Aorta (tissue), 5 donors: ENCODE data around the gene TRIM15. TPM values are rescaled to one million over a fixed set of nuclear protein-coding genes. Genes with fewer than 3 reads are reported as not detected.

ENCODE experiments used
- ATAC-seq: fragments of 200-7000 bp; cut with Tn5 transposase; one replicate; pipeline ENCODE4 v1.9.1; 2022; ENCODE audit warnings: moderate library complexity; ENCODE audit not compliant: low FRiP score
- DNase-seq, 2 donors: peaks; one replicate each; pipeline ENCODE4 v3.0.0-alpha.2; 2020
- H3K27ac ChIP-seq, 2 donors: one replicate each; pipeline ENCODE4 v1.5.1; 2013; ENCODE audit warnings: low read length in 2 of 2, mild to moderate bottlenecking in 2 of 2, moderate library complexity in 2 of 2, control low read depth in 1 of 2, inconsistent platforms in 1 of 2, low read depth in 1 of 2
- H3K27me3 ChIP-seq, 2 donors: one replicate each; pipeline ENCODE4 v1.6.1; 2013; ENCODE audit warnings: control low read depth in 1 of 2, low read length in 1 of 2, mild to moderate bottlenecking in 1 of 2, moderate library complexity in 1 of 2; ENCODE audit not compliant: insufficient read depth in 2 of 2, control insufficient read depth in 1 of 2
- H3K36me3 ChIP-seq, 2 donors: one replicate each; pipeline ENCODE4 v1.6.1; 2013; ENCODE audit warnings: control low read depth in 1 of 2, low read length in 1 of 2, mild to moderate bottlenecking in 1 of 2; ENCODE audit not compliant: insufficient read depth in 2 of 2, control insufficient read depth in 1 of 2
- H3K4me1 ChIP-seq, 2 donors: one replicate each; pipeline ENCODE4 v1.6.1; 2013; ENCODE audit warnings: low read length in 2 of 2, control low read depth in 1 of 2, mild to moderate bottlenecking in 1 of 2, moderate library complexity in 1 of 2; ENCODE audit not compliant: insufficient read depth in 2 of 2, control insufficient read depth in 1 of 2
- H3K4me3 ChIP-seq, 2 donors: one replicate each; pipeline ENCODE4 v1.5.1; 2013; ENCODE audit warnings: low read length in 2 of 2, control low read depth in 1 of 2, mild to moderate bottlenecking in 1 of 2
- H3K9me3 ChIP-seq: one replicate; pipeline ENCODE4 v1.6.1; 2013; ENCODE audit warnings: mild to moderate bottlenecking, low read length; ENCODE audit not compliant: control insufficient read depth
- WGBS, 2 donors: extraction: QIAGEN DNeasy Blood & Tissue Kit; methylation state at CpG; one replicate each; pipeline ENCODE4 v1.1.7; 2013; 5-methylcytosine and 5-hydroxymethylcytosine counted together
- intact Hi-C, 2 donors: fragments of 100-400 bp; cut with DNase I; formaldehyde crosslinking; loops; one replicate each; pipeline versions ENCODE4 v1.14.2 to v1.15.0; 2022
- polyA plus RNA-seq, 2 donors: library from polyadenylated mRNA; stranded (reverse); fragments of 200-250 nt; gene quantifications; one replicate each; pipeline ENCODE4 v1.2.3, GENCODE V29; 2013
- total RNA-seq, 2 donors: library from RNA; stranded (reverse); fragmentation: NEBNext Ultra II Directional; extraction: Animal tissue kit (Norgen Biotek cat#: 25700); gene quantifications; one replicate each; pipeline ENCODE4 v1.2.1, GENCODE V29; 2021
- donor health status: healthy with polysubstance abuse.
- donor health status: Bipolar disorder and iron deficiency.
- donor health status: DM: no; HTN: no; CAD: no.
- donor health status: DM: no; HTN: no; CAD: no.
- donor health status: DM: yes; HTN: yes; CAD: no.

Gene TRIM15
- total and polyA plus RNA-seq, 4 donors: 1.6 to 7.0 TPM; not detected in 2

DNA sequence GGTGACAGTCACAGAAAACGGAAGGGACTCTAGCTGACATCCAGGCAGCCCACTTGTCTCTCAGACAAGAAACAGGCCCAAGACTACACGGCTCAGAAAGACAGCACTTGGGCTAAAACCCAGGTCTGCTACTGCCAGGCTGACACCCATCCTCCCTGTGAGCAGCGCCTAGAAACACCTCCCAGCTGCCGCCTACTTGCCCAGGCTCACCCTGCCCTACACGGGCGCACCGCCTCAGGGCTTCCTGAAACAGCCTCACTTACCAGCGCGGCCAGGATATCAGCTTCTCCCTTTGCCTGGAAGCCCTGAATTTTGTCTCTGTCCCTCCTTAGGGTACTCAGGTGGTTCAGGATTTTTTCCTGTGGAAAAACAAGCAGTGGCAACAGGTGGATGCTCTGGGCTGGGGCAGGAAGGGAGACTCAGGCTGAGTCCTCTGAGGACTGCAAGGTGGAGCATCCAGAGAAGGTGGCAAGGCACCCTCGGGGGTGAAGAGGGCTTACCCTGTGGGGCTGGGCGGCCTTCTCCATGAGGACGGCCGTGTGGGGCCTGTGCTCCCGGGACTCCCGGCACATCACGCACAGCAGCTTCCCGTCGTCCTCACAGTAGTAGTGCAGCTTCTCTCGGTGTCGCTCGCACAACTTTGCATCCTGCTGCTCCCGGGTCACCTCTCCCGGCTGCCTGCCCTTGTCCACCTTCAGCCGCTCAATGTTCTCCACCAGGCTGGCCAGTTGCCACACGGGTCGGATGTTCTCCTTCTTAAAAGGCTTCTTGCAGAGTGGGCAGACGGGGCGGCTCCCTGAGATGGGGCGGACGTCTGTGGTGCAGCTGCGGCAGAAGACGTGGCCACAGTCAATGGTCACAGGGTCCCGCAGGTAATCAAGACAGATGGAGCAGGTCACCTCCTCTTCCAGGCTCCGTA lies 35.1 kb downstream of the TRIM15 start:
- H3K4me1 ChIP-seq: no peaks in the 10 kb centered on the region
- WGBS, 2 donors: 92 to 93% methylated on average over 34 of the region's 34 CpGs
- no peaks in the 10 kb centered on the region for H3K9me3 ChIP-seq
- H3K4me3 ChIP-seq: no peak overlapping the region
- H3K36me3 ChIP-seq: peaks cover 0 to 18% of the 10 kb centered on the region in 2 donors
- intact Hi-C loops: no loop called here
- no peak overlapping the region for H3K27ac ChIP-seq
- H3K27me3 ChIP-seq: no peaks in the 10 kb centered on the region
- ATAC-seq (no peak), DNase-seq (no peak)

DNA sequence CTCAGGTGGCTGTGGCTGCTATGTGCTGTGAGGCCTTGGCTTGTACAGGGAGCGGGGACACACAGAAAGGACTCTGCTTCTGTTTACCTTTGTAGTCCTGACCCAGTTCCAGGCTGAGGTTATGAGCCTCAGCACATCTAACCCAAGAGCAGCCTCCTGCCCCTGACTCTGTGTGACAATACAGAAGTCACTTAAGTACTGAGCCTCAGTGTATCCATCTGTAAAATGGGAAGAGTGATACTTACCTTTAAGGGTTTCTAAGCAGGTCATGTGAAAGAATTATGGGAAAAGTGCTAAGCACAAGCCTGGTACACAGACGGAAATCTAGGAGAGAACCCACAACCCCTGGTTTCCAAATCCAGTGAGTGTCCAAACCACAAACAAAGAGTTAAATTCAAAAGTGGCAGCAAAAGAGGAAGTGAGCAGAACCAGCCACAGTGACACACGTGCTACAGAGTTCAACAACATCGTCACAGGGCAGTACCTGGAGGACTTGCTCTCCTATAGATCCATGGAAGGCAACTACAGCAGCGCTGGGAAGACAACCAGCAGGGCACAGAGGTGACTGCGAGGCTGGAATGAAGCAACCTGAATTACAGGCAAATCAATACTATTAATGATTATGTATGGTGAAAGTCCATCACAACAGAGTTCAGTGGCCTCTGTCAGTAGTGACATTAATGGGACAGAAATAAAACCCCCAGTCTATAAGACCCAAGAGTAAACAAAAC lies 37.4 kb downstream of the TRIM15 start:
- ATAC-seq: no peak
- intact Hi-C loops: no loop called here
- no peak for DNase-seq
- Histone ChIP-seq H3K4me1 (no peaks in the 10 kb centered on the region), H3K27me3 (no peaks in the 10 kb centered on the region), H3K9me3 (no peaks in the 10 kb centered on the region), H3K4me3 (no peak overlapping the region), H3K27ac (no peak overlapping the region), H3K36me3 (peaks cover 0 to 16% of the 10 kb centered on the region in 2 donors)
- 77 to 78% methylated on average over 6 of the region's 6 CpGs for WGBS, 2 donors

DNA sequence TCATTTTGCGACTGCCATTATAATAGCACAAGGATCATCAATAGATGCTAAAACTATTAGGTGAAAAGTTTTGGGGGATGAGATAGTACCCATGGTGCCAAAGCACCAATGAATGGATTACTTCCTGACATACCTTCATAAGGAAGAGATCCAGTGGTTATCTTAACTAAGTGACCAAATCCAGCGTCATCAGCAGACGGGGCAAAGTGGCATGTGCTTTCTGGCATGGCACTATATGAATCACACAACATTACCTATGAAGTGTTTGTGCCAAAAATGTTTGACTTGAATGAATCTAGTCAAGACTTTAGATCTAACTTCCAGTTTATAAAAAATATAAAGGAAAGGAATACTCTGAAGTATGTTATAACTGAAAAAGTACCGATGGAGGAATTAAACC lies 39.0 kb downstream of the TRIM15 start:
- H3K36me3 ChIP-seq: peaks cover 0 to 13% of the 10 kb centered on the region in 2 donors
- ATAC-seq (no peak), DNase-seq (no peak)
- WGBS, 2 donors: 81 to 87% methylated on average over 4 of the region's 4 CpGs
- intact Hi-C loops: no loop called here
- H3K4me3 ChIP-seq: no peak overlapping the region
- no peaks in the 10 kb centered on the region for H3K27me3 ChIP-seq
- H3K27ac ChIP-seq: no peak overlapping the region
- H3K4me1 ChIP-seq: no peaks in the 10 kb centered on the region
- no peaks in the 10 kb centered on the region for H3K9me3 ChIP-seq

DNA sequence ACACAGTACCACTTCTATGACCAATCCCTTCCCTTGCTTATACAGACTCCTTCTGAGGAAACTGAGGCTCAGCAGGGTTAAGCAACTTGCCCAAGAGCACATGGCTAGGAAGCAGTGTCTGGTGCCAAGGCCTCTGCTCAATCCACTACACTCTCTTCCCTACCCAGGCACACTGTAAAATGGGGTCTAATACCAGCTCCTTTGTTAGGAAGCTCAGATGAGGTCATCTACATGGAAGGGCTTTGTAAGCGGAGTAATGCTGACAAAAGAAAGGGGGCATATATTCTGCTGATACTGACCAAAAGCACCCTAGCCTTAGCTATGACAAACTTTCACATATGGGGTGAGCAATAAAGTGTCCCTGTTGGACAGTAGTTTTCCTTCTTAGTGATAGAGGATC lies 40.8 kb downstream of the TRIM15 start:
- ATAC-seq (no peak), DNase-seq (no peak)
- H3K4me1 ChIP-seq: no peaks in the 10 kb centered on the region
- no peaks in the 10 kb centered on the region for H3K27me3 ChIP-seq
- peaks cover 0 to 4% of the 10 kb centered on the region in 2 donors for H3K36me3 ChIP-seq
- H3K27ac ChIP-seq: no peak overlapping the region
- H3K9me3 ChIP-seq: no peaks in the 10 kb centered on the region
- no peak overlapping the region for H3K4me3 ChIP-seq
- intact Hi-C loops: no loop called here
- WGBS, 2 donors: 94 to 97% methylated on average over 1 of the region's 1 CpG

DNA sequence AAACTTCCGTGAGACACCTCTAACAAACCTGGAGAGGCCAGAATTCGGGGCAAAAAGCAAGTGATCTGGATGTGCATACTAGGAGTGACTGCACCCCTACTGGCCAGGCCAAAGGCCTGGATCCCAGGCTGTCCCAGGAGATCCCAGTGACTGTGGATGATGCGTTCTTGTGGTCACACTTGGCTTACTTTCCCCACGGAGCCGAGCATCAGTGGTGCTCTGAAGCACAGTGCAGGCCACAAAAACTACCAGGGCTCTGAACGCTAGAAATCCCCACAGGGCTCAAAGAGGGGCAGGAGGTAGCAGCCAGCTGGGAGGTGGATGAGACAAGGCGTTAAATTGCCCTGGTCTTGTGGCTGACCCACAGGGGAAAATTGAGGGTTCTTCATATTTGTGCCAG lies 42.8 kb downstream of the TRIM15 start:
- no peak for ATAC-seq
- no peak overlapping the region for H3K4me3 ChIP-seq
- no peaks in the 10 kb centered on the region for H3K9me3 ChIP-seq
- DNase-seq: no peak
- H3K36me3 ChIP-seq: no peaks in the 10 kb centered on the region
- no peaks in the 10 kb centered on the region for H3K27me3 ChIP-seq
- H3K4me1 ChIP-seq: peaks cover 0 to 3% of the 10 kb centered on the region in 2 donors
- H3K27ac ChIP-seq: no peak overlapping the region
- WGBS, 2 donors: 70 to 82% methylated on average over 7 of the region's 7 CpGs
- intact Hi-C loops: no loop called here

DNA sequence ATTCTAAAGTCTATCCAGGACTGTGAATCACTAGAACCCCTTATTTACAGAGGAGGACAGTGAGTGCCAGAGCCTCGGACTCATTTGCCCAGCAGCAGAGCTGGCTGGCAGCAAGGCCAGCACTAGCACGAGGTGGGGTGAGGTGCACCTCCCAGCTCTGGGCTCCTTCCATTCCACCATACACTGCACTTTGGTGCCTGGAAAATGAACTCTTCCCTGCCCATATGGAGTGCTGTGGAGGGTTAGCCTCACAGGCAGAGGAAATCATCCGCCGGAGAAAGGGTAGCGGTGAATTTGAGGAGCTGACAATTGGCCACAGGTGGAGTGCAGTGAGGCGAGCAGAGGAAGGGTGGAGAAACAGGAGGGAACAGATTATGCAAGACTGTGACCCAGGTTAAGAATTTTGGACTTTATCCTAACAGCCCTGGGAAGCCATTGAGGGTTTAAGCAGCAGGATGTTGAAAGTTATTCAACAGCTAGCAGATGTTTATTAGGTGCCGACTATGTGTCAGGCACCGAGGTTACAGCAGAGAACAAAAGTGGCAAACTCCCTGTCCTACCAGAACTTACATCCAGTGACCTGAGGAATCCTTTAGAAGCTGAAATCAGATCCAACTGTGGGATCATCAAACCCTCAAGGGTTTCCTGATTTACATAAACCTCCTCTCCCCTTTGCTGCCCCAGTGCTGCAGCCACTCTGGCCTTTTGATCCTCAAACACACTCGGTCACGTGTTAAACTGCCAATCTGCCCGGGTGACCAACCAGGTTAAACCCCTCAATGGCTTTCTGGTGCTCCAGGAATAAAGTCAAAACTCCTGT lies 43.7 kb downstream of the TRIM15 start:
- no peak overlapping the region for H3K27ac ChIP-seq
- DNase-seq (no peak), ATAC-seq (no peak)
- 55 to 59% methylated on average over 11 of the region's 11 CpGs for WGBS, 2 donors
- no peaks in the 10 kb centered on the region for H3K27me3 ChIP-seq
- H3K4me3 ChIP-seq: no peak overlapping the region
- H3K9me3 ChIP-seq: no peaks in the 10 kb centered on the region
- intact Hi-C loops: no loop called here
- H3K36me3 ChIP-seq: no peaks in the 10 kb centered on the region
- H3K4me1 ChIP-seq: peaks cover 0 to 6% of the 10 kb centered on the region in 2 donors

DNA sequence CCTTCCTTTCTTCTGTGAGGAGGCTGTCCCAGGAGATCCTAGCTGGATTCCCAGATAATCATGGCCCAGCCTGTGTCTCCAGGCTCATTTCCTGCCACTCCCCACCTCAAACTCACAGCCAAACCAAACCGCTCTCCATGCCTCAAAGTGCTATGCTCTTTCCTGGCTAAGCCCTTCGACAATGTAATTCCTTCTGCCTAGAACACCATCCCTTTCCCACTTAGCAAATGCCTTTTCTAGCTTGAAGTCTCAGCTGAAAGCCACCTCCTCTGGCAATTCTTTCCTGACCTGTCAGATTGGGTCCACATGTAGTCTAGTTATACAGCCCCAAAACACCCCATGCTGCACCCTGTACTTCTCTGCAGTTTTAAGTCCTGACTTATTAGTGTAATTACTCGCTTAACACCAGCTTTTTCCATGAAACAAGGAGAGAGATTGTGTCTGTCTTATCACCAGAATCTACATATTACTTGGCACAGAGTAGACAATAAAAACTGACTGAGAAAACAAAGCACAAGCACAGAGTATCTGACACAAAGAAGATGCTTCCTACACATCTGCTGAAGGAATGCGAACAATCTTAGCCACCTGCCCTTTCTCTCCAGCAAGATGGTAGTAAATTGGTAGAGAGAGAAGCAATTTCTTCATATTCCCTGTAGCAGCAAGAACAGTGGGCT lies 44.4 kb downstream of the TRIM15 start:
- H3K4me1 ChIP-seq: peaks cover 0 to 6% of the 10 kb centered on the region in 2 donors
- no peak overlapping the region for H3K4me3 ChIP-seq
- no peak overlapping the region for H3K27ac ChIP-seq
- no peaks in the 10 kb centered on the region for H3K36me3 ChIP-seq
- H3K9me3 ChIP-seq: no peaks in the 10 kb centered on the region
- no peak for ATAC-seq
- intact Hi-C loops: no loop called here
- no peak for DNase-seq
- WGBS, 2 donors: 67 to 77% methylated on average over 4 of the region's 4 CpGs
- no peaks in the 10 kb centered on the region for H3K27me3 ChIP-seq

DNA sequence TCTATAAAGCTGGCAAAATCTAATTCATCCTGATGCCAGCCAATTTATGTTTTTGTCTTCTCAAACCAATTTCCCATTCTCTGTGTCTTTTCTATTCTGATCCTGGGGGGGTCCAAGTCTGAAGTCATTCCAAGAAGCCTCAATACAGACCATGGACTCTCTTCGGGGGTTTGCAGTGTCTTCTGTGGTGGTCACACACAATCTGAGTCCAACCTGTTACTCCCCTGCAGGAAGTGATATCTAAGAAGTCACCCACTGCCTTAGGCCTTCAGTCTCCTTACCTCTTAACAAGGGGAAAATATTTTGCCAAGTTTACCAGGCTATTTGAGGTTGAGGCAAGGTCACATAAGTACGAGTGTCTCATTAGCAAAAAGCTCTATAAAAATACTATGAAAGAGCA lies 48.0 kb downstream of the TRIM15 start:
- ATAC-seq: no peak
- H3K4me1 ChIP-seq: peaks cover 0 to 6% of the 10 kb centered on the region in 2 donors

More for the DNA sequence above, 48.0 kb downstream of the TRIM15 start:
- 46 to 56% methylated on average over 2 of the region's 2 CpGs for WGBS, 2 donors
- no peak for DNase-seq
- H3K36me3 ChIP-seq: no peaks in the 10 kb centered on the region
- no peak overlapping the region for H3K27ac ChIP-seq
- H3K4me3 ChIP-seq: no peak overlapping the region
- no peaks in the 10 kb centered on the region for H3K27me3 ChIP-seq
- no peaks in the 10 kb centered on the region for H3K9me3 ChIP-seq
- intact Hi-C loops: loop anchor here (5.0 to 10.0 kb wide), 2 partner anchors 113 to 116 kb away; partner anchors contain the start of gene TRIM39 (in 2 of the 2)
